MM.1S (cell line): ENCODE measurements around the gene CALML3.

Experiments used
- DNase-seq: peaks from one replicate; pipeline ENCODE4 v3.0.0-alpha.2; 2015
- H2AFZ ChIP-seq: fragments of 300-600 bp; sonication (generic); 2 replicates; pipeline ENCODE4 v1.6.0; 2016; ENCODE audit warnings: antibody characterized with exemption, low read length
- H3F3A ChIP-seq: fragments of 300-600 bp; sonication (generic); 2 replicates; pipeline ENCODE4 v1.6.1; 2016; ENCODE audit warnings: mild to moderate bottlenecking, antibody characterized with exemption, low read length, moderate library complexity, mixed read lengths; ENCODE audit not compliant: insufficient read depth
- H3K27ac ChIP-seq: fragments of 300-600 bp; sonication (generic); 2 replicates; pipeline ENCODE4 v1.5.1; 2016; ENCODE audit warnings: mild to moderate bottlenecking, low read length
- H3K27me3 ChIP-seq: fragments of 300-600 bp; sonication (generic); replicated peaks from 2 replicates; pipeline ENCODE4 v1.6.0; 2016; ENCODE audit warnings: low read length; ENCODE audit not compliant: insufficient read depth
- H3K36me3 ChIP-seq: fragments of 300-600 bp; sonication (generic); replicated peaks from 2 replicates; pipeline ENCODE4 v1.6.1; 2016; ENCODE audit warnings: mild to moderate bottlenecking, low read length, mixed read lengths; ENCODE audit not compliant: insufficient read depth
- H3K4me1 ChIP-seq: fragments of 300-600 bp; sonication (generic); 2 replicates; pipeline ENCODE4 v1.6.1; 2016; ENCODE audit warnings: low read length, mixed read lengths
- H3K4me2 ChIP-seq: fragments of 300-600 bp; sonication (generic); 2 replicates; pipeline ENCODE4 v1.6.0; 2016; ENCODE audit warnings: low read depth, low read length
- H3K4me3 ChIP-seq: fragments of 300-600 bp; sonication (generic); 2 replicates; pipeline ENCODE4 v1.5.1; 2016; ENCODE audit warnings: low read length, mixed read lengths
- H3K79me2 ChIP-seq: fragments of 300-600 bp; sonication (generic); 2 replicates; pipeline ENCODE4 v1.6.1; 2016; ENCODE audit warnings: mixed run types, low read length, mixed read lengths
- H3K9ac ChIP-seq: fragments of 300-600 bp; sonication (generic); 2 replicates; pipeline ENCODE4 v1.6.1; 2016; ENCODE audit warnings: low read length, mixed read lengths
- H3K9me2 ChIP-seq: fragments of 300-600 bp; sonication (generic); replicated peaks from 2 replicates; pipeline ENCODE4 v1.6.1; 2016; ENCODE audit warnings: mild to moderate bottlenecking, low read length, mixed read lengths; ENCODE audit not compliant: insufficient read depth
- H3K9me3 ChIP-seq: fragments of 300-600 bp; sonication (generic); replicated peaks from 2 replicates; pipeline ENCODE4 v1.6.1; 2016; ENCODE audit warnings: mild to moderate bottlenecking, low read length, mixed read lengths; ENCODE audit not compliant: insufficient read depth
- H4K20me1 ChIP-seq: fragments of 300-600 bp; sonication (generic); 2 replicates; pipeline ENCODE4 v1.6.1; 2016; ENCODE audit warnings: mild to moderate bottlenecking, low read length, moderate library complexity, mixed read lengths; ENCODE audit not compliant: insufficient read depth
- EZH2 ChIP-seq: fragments of 300-600 bp; sonication (generic); optimal IDR thresholded peaks from 2 replicates; pipeline ENCODE3; 2017; ENCODE audit warnings: low read depth, mild to moderate bottlenecking, antibody characterized with exemption, low read length, mixed read lengths
- EZH2phosphoT487 ChIP-seq: fragments of 300-600 bp; sonication (generic); IDR thresholded peaks from 2 replicates; pipeline ENCODE4 v1.6.1; 2018; ENCODE audit warnings: antibody characterized with exemption, low read length
- TF ChIP-seq, protein P1 (sequence below): fragments of 300-600 bp; sonication (generic); IDR thresholded peaks from 2 replicates; pipeline ENCODE4 v1.5.1; 2016; ENCODE audit warnings: antibody characterized with exemption, low read length, mixed read lengths

Gene CALML3

DNA sequence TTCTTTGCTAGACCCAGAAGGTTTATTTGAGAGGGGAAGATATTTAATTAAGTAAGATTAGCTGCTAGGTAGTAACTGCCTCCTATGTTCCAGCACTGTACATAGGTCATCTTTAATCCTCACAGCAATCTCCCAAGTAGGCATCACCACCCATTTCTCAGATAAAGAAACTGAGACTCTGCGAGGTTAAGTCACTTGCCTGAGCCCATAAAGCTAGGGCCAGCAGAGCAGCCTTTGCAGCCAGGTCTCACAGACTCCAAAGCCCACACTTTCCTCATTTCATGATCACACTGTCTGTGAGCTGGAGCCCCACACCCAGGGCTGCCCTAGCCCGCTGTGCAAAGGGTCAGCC is 20.6 kb downstream of the CALML3 start:
- Histone ChIP-seq H3K9me3 (no peaks in the 10 kb centered on the region), H3K27me3 (no peaks in the 10 kb centered on the region), H3K9me2 (no peaks in the 10 kb centered on the region), H3F3A (no peaks in the 10 kb centered on the region), H3K27ac (no peak overlapping the region), H3K9ac (no peak overlapping the region), H3K4me2 (no peak overlapping the region), H3K4me3 (no peak overlapping the region), H3K79me2 (no peaks in the 10 kb centered on the region), H3K36me3 (no peaks in the 10 kb centered on the region), H2AFZ (no peak overlapping the region), H3K4me1 (no peaks in the 10 kb centered on the region), H4K20me1 (no peaks in the 10 kb centered on the region)
- DNase-seq, result no peak
- no peak for TF ChIP-seq EZH2phosphoT487
- no peak for TF ChIP-seq EZH2
- TF ChIP-seq, protein P1, sequence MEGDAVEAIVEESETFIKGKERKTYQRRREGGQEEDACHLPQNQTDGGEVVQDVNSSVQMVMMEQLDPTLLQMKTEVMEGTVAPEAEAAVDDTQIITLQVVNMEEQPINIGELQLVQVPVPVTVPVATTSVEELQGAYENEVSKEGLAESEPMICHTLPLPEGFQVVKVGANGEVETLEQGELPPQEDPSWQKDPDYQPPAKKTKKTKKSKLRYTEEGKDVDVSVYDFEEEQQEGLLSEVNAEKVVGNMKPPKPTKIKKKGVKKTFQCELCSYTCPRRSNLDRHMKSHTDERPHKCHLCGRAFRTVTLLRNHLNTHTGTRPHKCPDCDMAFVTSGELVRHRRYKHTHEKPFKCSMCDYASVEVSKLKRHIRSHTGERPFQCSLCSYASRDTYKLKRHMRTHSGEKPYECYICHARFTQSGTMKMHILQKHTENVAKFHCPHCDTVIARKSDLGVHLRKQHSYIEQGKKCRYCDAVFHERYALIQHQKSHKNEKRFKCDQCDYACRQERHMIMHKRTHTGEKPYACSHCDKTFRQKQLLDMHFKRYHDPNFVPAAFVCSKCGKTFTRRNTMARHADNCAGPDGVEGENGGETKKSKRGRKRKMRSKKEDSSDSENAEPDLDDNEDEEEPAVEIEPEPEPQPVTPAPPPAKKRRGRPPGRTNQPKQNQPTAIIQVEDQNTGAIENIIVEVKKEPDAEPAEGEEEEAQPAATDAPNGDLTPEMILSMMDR, result no peak

DNA sequence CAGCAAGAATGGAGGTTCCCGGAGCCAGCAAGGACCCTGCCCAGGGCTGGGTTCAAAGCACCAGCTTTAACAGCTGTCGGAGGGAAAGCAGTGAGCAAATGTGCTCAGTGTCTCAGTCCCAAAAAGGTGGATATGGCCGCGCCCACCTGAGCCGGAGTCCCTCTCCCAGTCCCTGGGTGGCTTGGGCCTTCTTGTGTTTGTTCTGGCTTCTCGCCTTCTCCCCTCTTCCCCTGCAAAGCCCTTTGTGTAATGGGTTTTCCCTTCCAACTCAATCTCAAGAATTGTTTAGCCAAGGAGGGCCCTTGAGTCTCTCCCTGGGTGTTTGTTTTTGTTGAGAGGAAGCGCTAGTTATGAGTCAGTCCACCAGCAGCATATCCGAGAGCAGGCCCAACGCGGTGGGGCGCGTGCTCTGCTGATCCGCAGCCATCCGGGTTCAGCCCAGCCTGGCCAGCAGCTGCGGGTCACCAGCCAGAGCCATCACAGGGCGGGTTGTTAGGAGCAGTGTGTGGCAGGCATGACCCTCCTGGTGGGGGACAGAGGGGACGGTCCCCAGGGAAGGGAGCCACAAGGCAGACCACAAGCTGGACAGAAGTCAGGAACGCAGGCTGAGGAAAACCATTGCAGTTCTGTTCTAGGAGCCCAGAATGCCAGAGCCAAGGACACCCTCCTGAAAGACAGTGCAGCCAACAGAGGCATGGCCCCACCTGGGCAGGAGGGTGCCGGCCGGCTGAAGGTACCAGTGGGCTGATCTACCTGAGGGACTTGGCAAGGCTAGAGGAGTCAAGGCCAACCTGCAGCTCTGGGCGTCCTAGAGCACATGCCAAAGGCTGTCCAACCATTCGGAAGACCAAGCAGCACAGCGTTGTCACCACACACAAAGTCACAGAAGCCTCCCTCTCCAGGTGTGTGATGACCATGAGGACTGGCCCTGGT is 21.3 kb downstream of the CALML3 start:
- Histone ChIP-seq H3K4me3 (no peak overlapping the region), H3K9ac (no peak overlapping the region), H3K4me2 (no peak overlapping the region), H4K20me1 (no peaks in the 10 kb centered on the region), H3K4me1 (peaks cover 1% of the 10 kb centered on the region), H3K79me2 (no peaks in the 10 kb centered on the region), H3K27me3 (no peaks in the 10 kb centered on the region), H2AFZ (no peak overlapping the region), H3K27ac (no peak overlapping the region), H3F3A (no peaks in the 10 kb centered on the region), H3K9me3 (no peaks in the 10 kb centered on the region), H3K36me3 (no peaks in the 10 kb centered on the region), H3K9me2 (no peaks in the 10 kb centered on the region)
- TF ChIP-seq EZH2, result no peak
- no peak for TF ChIP-seq EZH2phosphoT487
- TF ChIP-seq, protein P1, result no peak
- no peak for DNase-seq

DNA sequence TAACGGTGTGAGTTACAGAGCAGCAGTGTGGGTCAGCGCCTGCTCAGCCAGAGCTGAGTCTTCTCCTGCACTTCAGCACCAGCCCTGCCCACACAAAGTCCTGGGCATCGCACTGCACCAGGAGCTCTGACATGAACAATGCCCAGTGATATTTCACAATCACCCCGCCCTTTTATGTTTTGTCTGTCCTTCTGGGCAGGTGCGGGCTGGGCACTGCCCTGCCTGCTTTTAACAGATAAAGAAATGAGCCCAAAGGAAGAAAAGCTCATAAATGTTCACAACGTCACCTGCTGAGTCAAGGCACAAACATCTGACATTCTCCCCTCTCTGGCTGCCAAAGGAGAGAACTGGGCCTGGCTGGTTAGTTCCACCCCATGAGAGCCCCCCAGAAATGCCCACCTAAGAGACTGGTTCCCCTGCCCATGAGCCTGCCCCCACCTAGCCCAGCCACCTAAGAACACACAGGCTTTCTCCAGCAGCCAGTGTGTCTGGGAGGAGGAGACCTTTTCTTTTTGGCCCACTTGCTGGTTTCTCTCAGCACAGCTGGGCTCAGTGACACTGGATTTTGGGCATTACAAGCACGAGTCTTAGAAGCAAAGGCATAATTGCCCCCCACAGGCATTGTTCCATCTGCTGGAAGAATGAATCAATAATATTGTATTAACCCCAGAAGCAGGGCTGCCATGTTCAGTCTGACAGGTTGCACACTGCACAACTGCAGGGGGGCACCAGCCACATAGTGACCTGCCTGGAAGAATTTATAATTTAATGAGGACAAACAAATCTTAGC is 22.3 kb downstream of the CALML3 start:
- no peaks in the 10 kb centered on the region for H4K20me1 ChIP-seq
- peak overlapping the region; percentile 67 for H2AFZ ChIP-seq
- no peaks in the 10 kb centered on the region for H3K79me2 ChIP-seq
- no peaks in the 10 kb centered on the region for H3K27me3 ChIP-seq
- no peak for TF ChIP-seq EZH2phosphoT487
- TF ChIP-seq EZH2, result no peak
- TF ChIP-seq, protein P1, result no peak
- H3K4me2 ChIP-seq, result peak overlapping the region; percentile 87
- H3K9ac ChIP-seq, result no peak overlapping the region
- no peak overlapping the region for H3K27ac ChIP-seq
- peak overlapping the region; percentile 26; the same call in 1 of the 2 replicates for H3K4me3 ChIP-seq
- peaks cover 12% of the 10 kb centered on the region for H3K4me1 ChIP-seq
- no peaks in the 10 kb centered on the region for H3F3A ChIP-seq
- no peaks in the 10 kb centered on the region for H3K9me3 ChIP-seq
- H3K36me3 ChIP-seq, result no peaks in the 10 kb centered on the region
- no peaks in the 10 kb centered on the region for H3K9me2 ChIP-seq
- DNase-seq, result no peak
